ENCODE measurements around the gene ZNF48. TPM values are rescaled to one million over a fixed set of nuclear protein-coding genes. Genes with fewer than 3 reads are reported as not detected.

The ZNF48 gene
- total RNA-seq, 1 experiment from 2014 or later, result 8.9 TPM

DNA sequence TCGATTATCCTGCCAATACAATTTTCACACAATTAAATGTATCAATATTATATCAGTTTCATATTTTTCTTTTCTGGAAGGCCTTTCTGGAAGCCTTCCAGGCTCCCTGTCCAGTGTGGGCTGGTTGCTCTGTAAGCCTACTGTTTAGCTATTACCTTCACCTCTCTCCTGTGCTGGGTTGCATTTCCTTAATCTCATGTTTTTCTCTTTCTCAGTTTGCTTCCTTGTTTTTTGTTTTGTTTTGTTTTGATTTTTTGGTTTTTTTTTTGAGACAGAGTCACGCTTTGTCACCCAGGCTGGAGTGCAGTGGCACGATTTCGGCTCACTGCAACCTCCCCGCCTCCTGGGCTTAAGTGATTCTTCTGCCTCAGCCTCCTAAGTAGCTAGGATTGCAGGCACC lies 43.6 kb downstream of the ZNF48 start:
- H3K9ac ChIP-seq (ENCODE audit: low read length), result no peak overlapping the region
- no peak overlapping the region for H3K27ac ChIP-seq (ENCODE audit: low read length)
- no peaks in the 10 kb centered on the region for H4K20me1 ChIP-seq (ENCODE audit: low read length)
- H3F3A ChIP-seq (ENCODE audit: low read length, unreplicated experiment), result no peaks in the 10 kb centered on the region
- H3K4me3 ChIP-seq (ENCODE audit: low read length), result no peak overlapping the region
- peaks cover 5% of the 10 kb centered on the region; the same call in 1 of the 2 replicates for H3K4me1 ChIP-seq (ENCODE audit: insufficient read depth, low read length)
- H3K4me2 ChIP-seq (ENCODE audit: low read length), result no peak overlapping the region
- H2AFZ ChIP-seq (ENCODE audit: low read length), result no peak overlapping the region
- DNase-seq (no peak), ATAC-seq (no peak)
- no TSS peak for BruUV-seq (replicated peaks)
- H3K9me3 ChIP-seq (ENCODE audit: low read length), result no peaks in the 10 kb centered on the region
- TF ChIP-seq EZH2phosphoT487 (IDR thresholded peaks at IDR 0.05; ENCODE audit: borderline replicate concordance, low read length) (no peak), EZH2 (IDR thresholded peaks at IDR 0.05; ENCODE audit: low read length, unreplicated experiment) (no peak)
- TF ChIP-seq, protein P1, sequence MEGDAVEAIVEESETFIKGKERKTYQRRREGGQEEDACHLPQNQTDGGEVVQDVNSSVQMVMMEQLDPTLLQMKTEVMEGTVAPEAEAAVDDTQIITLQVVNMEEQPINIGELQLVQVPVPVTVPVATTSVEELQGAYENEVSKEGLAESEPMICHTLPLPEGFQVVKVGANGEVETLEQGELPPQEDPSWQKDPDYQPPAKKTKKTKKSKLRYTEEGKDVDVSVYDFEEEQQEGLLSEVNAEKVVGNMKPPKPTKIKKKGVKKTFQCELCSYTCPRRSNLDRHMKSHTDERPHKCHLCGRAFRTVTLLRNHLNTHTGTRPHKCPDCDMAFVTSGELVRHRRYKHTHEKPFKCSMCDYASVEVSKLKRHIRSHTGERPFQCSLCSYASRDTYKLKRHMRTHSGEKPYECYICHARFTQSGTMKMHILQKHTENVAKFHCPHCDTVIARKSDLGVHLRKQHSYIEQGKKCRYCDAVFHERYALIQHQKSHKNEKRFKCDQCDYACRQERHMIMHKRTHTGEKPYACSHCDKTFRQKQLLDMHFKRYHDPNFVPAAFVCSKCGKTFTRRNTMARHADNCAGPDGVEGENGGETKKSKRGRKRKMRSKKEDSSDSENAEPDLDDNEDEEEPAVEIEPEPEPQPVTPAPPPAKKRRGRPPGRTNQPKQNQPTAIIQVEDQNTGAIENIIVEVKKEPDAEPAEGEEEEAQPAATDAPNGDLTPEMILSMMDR (conservative IDR thresholded peaks at IDR 0.05; ENCODE audit: low read depth, low read length), result no peak
- ChIA-PET CTCF (no interaction called here), POLR2A (ENCODE audit: unreplicated experiment) (no interaction called here)
- no peaks in the 10 kb centered on the region for H3K36me3 ChIP-seq (ENCODE audit: low read depth, low read length)
- intact Hi-C loops (cut with micrococcal nuclease), result no loop called here
- H3K79me2 ChIP-seq (ENCODE audit: low read length), result peaks cover 6% of the 10 kb centered on the region; the same call in 1 of the 2 replicates
- no peaks in the 10 kb centered on the region for H3K9me2 ChIP-seq (replicated peaks; ENCODE audit: low read length)
- H3K27me3 ChIP-seq (ENCODE audit: low read length), result no peaks in the 10 kb centered on the region

- no peaks in the 10 kb centered on the region for H4K20me1 ChIP-seq (ENCODE audit: low read length)
- intact Hi-C loops (cut with micrococcal nuclease), result loop anchor here (10.0 kb wide), 1 partner anchor 85 kb away; the partner anchor contains the start of gene ZNF768
- H3K27ac ChIP-seq (ENCODE audit: low read length), result no peak overlapping the region
- H3K27me3 ChIP-seq (ENCODE audit: low read length), result no peaks in the 10 kb centered on the region
- H3F3A ChIP-seq (ENCODE audit: low read length, unreplicated experiment), result no peaks in the 10 kb centered on the region
- no peaks in the 10 kb centered on the region for H3K9me2 ChIP-seq (replicated peaks; ENCODE audit: low read length)
- ChIA-PET CTCF (no interaction called here), POLR2A (ENCODE audit: unreplicated experiment) (no interaction called here)
- TF ChIP-seq, protein P1 (conservative IDR thresholded peaks at IDR 0.05; ENCODE audit: low read depth, low read length), result no peak
- TF ChIP-seq EZH2phosphoT487 (IDR thresholded peaks at IDR 0.05; ENCODE audit: borderline replicate concordance, low read length) (no peak), EZH2 (IDR thresholded peaks at IDR 0.05; ENCODE audit: low read length, unreplicated experiment) (no peak)
- H2AFZ ChIP-seq (ENCODE audit: low read length), result no peak overlapping the region
- no peak for DNase-seq
- no peak overlapping the region for H3K9ac ChIP-seq (ENCODE audit: low read length)
- no peaks in the 10 kb centered on the region for H3K36me3 ChIP-seq (ENCODE audit: low read depth, low read length)
- H3K79me2 ChIP-seq (ENCODE audit: low read length), result peaks cover 16% of the 10 kb centered on the region
- no peaks in the 10 kb centered on the region for H3K9me3 ChIP-seq (ENCODE audit: low read length)
- BruUV-seq (replicated peaks), result no TSS peak
- no peak for ATAC-seq
- peaks cover 15% of the 10 kb centered on the region for H3K4me1 ChIP-seq (ENCODE audit: insufficient read depth, low read length)
- no peak overlapping the region for H3K4me2 ChIP-seq (ENCODE audit: low read length)
- no peak overlapping the region for H3K4me3 ChIP-seq (ENCODE audit: low read length)
These were observed 44.6 kb downstream of the ZNF48 start for GRCh38 chr16:30439720-30440348.

DNA sequence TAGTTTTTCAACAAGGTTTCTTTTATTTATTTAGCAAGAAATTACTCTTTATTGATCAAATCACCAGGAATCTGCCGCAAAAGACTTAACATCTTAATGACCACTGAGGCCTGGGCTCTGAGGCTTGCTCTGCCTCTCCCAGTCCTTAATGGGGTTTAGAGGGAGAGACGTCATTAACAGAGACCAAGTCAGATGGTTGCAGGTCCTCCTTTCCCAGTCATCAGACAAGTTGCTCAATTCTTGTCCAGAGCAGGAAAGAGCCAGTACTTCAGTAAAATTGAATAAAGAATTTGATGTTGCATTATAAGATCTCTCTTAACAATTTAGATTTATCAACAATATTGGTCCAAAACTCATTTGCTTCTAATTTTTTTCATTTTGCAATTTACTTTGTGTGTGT lies 48.4 kb downstream of the ZNF48 start:
- BruUV-seq (replicated peaks), result no TSS peak
- Histone ChIP-seq H3K27ac (ENCODE audit: low read length) (no peak overlapping the region), H3K9me2 (replicated peaks; ENCODE audit: low read length) (no peaks in the 10 kb centered on the region), H3K4me2 (ENCODE audit: low read length) (peak overlapping the region; percentile 98; the same call in 1 of the 2 replicates), H3K9ac (ENCODE audit: low read length) (no peak overlapping the region), H3F3A (ENCODE audit: low read length, unreplicated experiment) (no peaks in the 10 kb centered on the region), H3K4me3 (ENCODE audit: low read length) (peak overlapping the region; percentile 96; the same call in 1 of the 2 replicates), H2AFZ (ENCODE audit: low read length) (no peak overlapping the region), H3K27me3 (ENCODE audit: low read length) (no peaks in the 10 kb centered on the region), H3K9me3 (ENCODE audit: low read length) (no peaks in the 10 kb centered on the region), H4K20me1 (ENCODE audit: low read length) (no peaks in the 10 kb centered on the region), H3K36me3 (ENCODE audit: low read depth, low read length) (no peaks in the 10 kb centered on the region), H3K4me1 (ENCODE audit: insufficient read depth, low read length) (peaks cover 19% of the 10 kb centered on the region), H3K79me2 (ENCODE audit: low read length) (peaks cover 24% of the 10 kb centered on the region)
- ChIA-PET POLR2A (ENCODE audit: unreplicated experiment) (no interaction called here), CTCF (no interaction called here)
- DNase-seq, result no peak
- TF ChIP-seq EZH2 (IDR thresholded peaks at IDR 0.05; ENCODE audit: low read length, unreplicated experiment), result no peak
- TF ChIP-seq EZH2phosphoT487 (IDR thresholded peaks at IDR 0.05; ENCODE audit: borderline replicate concordance, low read length), result no peak
- TF ChIP-seq, protein P1 (conservative IDR thresholded peaks at IDR 0.05; ENCODE audit: low read depth, low read length), result no peak
- intact Hi-C loops (cut with micrococcal nuclease), result loop anchor here (10.0 kb wide), 1 partner anchor 81 kb away; the partner anchor contains the start of gene ZNF768
- ATAC-seq, result no peak
